Heart left ventricle (tissue), 13 donors: ENCODE data around the gene WSB1.

ENCODE experiments used
- POLR2A ChIP-seq, 2 donors: fragments of 450-650 bp; IDR thresholded peaks; one replicate each; pipeline ENCODE4 v1.6.1; 2017; ENCODE audit warnings: antibody characterized with exemption in 2 of 2, mild to moderate bottlenecking in 2 of 2, moderate library complexity in 2 of 2
- TF ChIP-seq, protein P1 (sequence below), 12 donors: fragments of 200-600 bp; sonication (generic) in 4 of 12; IDR thresholded peaks; one replicate each; pipeline versions ENCODE4 v1.5.0 to v1.8.0; 2018 to 2022; ENCODE audit warnings: antibody characterized with exemption in 12 of 12, mild to moderate bottlenecking in 5 of 12
- donor health status: ischemic (EF 13 %, LVEDD 7.1; RV severe dilation, severe dysfunction).
- donor health status: DM: no; HTN: yes; CAD: no.
- donor health status: DM: no; HTN: no; CAD: no.
- donor health status: ischemic (EF 25% LVEDD 6.9; RV normal size, moderate dysfunction).
- donor health status: ischemic (EF 25% LVEDD 5.7; RV mildly dilated, moderate dysfunction).
- donor health status: ischemic (EF 35%, LVEDD 5.7; RV mildly dilated, moderate dysfunction).
- donor health status: nonischemic (EF 11% LVEDD 7.7; RV severe dilation, severe dysfunction).
- donor health status: DM: yes; HTN: yes; CAD: no.
- donor health status: PGD.
- donor health status: ischemic (EF 29% LVEDD 5.4; RV normal size, mild dysfunction).
- donor health status: nonischemic (EF 23%, LVEDD 6.1; RV moderate dilation, normal function).

DNA sequence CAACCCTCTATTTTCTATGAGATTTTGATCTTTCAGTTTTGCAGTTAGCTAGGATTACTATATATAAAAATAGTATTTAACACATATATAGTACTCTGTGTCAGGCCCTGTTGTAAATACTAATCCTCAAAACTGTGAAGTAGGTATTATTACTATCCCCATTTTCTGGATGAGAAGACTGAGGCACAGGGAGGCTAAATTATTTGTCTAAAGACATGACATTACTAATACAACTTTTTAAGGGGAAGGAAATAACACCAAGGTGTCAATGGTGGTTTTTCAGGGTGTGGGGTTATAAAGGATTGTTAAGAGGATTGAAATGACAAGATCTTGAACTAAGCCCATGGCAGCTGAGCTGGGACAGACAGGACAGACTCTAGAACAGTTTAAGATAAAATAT, 4.1 kb upstream of the WSB1 start:
- TF ChIP-seq, protein P1, sequence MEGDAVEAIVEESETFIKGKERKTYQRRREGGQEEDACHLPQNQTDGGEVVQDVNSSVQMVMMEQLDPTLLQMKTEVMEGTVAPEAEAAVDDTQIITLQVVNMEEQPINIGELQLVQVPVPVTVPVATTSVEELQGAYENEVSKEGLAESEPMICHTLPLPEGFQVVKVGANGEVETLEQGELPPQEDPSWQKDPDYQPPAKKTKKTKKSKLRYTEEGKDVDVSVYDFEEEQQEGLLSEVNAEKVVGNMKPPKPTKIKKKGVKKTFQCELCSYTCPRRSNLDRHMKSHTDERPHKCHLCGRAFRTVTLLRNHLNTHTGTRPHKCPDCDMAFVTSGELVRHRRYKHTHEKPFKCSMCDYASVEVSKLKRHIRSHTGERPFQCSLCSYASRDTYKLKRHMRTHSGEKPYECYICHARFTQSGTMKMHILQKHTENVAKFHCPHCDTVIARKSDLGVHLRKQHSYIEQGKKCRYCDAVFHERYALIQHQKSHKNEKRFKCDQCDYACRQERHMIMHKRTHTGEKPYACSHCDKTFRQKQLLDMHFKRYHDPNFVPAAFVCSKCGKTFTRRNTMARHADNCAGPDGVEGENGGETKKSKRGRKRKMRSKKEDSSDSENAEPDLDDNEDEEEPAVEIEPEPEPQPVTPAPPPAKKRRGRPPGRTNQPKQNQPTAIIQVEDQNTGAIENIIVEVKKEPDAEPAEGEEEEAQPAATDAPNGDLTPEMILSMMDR (IDR thresholded peaks at IDR 0.05), result no peak
- no peak for TF ChIP-seq POLR2A (IDR thresholded peaks at IDR 0.05)
